Hepatocyte (in vitro differentiated cells): ENCODE results near the gene NCMAP. TPM values are rescaled to one million over a fixed set of nuclear protein-coding genes. Genes with fewer than 3 reads are reported as not detected.

Experiments
- DNase-seq: peaks from one replicate; pipeline ENCODE4 v3.0.0-alpha.2; 2016; ENCODE audit warnings: low spot score
- H2AFZ ChIP-seq: fragments of 200-600 bp; sonication (generic); 2 replicates; pipeline ENCODE4 v1.6.0; 2016; ENCODE audit warnings: antibody characterized with exemption, mild to moderate bottlenecking
- H3K27ac ChIP-seq: fragments of 200-600 bp; sonication (generic); 2 replicates; pipeline ENCODE4 v1.5.1; 2016; ENCODE audit warnings: mild to moderate bottlenecking
- H3K27me3 ChIP-seq: fragments of 200-600 bp; sonication (generic); 2 replicates; pipeline ENCODE4 v1.6.1; 2016
- H3K36me3 ChIP-seq: fragments of 200-600 bp; sonication (generic); replicated peaks from 2 replicates; pipeline ENCODE4 v1.5.1; 2016; ENCODE audit warnings: low read depth; ENCODE audit not compliant: insufficient read depth
- H3K4me1 ChIP-seq: fragments of 200-600 bp; sonication (generic); 2 replicates; pipeline ENCODE4 v1.5.1; 2016; ENCODE audit warnings: mild to moderate bottlenecking, moderate library complexity; ENCODE audit not compliant: insufficient read depth
- H3K4me2 ChIP-seq: fragments of 200-600 bp; sonication (generic); 2 replicates; pipeline ENCODE4 v1.6.0; 2016
- H3K4me3 ChIP-seq: fragments of 200-600 bp; sonication (generic); 2 replicates; pipeline ENCODE4 v1.5.1; 2016; ENCODE audit warnings: mild to moderate bottlenecking
- H3K79me2 ChIP-seq: fragments of 200-600 bp; sonication (generic); 2 replicates; pipeline ENCODE4 v1.6.0; 2017; ENCODE audit warnings: mild to moderate bottlenecking
- H3K9me2 ChIP-seq: fragments of 200-600 bp; sonication (generic); replicated peaks from 2 replicates; pipeline ENCODE4 v1.6.0; 2017; ENCODE audit warnings: mild to moderate bottlenecking; ENCODE audit not compliant: insufficient read depth
- H3K9me3 ChIP-seq: fragments of 200-600 bp; sonication (generic); 2 replicates; pipeline ENCODE4 v1.5.1; 2016; ENCODE audit warnings: low read depth, mild to moderate bottlenecking
- H4K20me1 ChIP-seq: fragments of 200-600 bp; sonication (generic); 2 replicates; pipeline ENCODE4 v1.6.0; 2016; ENCODE audit warnings: mild to moderate bottlenecking; ENCODE audit not compliant: insufficient read depth, poor library complexity, severe bottlenecking
- EZH2 ChIP-seq: fragments of 200-600 bp; sonication (generic); IDR thresholded peaks from 2 replicates; pipeline ENCODE4 v1.6.1; 2016; ENCODE audit warnings: antibody characterized with exemption, mild to moderate bottlenecking, borderline replicate concordance
- EZH2phosphoT487 ChIP-seq: fragments of 200-600 bp; sonication (generic); IDR thresholded peaks from one replicate; pipeline ENCODE4 v1.6.1; 2018; ENCODE audit warnings: antibody characterized with exemption, mild to moderate bottlenecking, low read depth, moderate library complexity; ENCODE audit not compliant: unreplicated experiment, severe bottlenecking
- WGBS: methylation state at CpG from one replicate; pipeline ENCODE4 v1.1.6; 2016; ENCODE audit warnings: low lambda C conversion rate; ENCODE audit errors: missing lambda C conversion rate; 5-methylcytosine and 5-hydroxymethylcytosine counted together
- polyA plus RNA-seq: library from polyadenylated mRNA; unstranded; fragments of >200 nt; fragmentation: Nextera tagmentation; extraction: Ambion mirVana; gene quantifications from 2 replicates; pipeline ENCODE4 v1.2.1, GENCODE V29; 2016
- total RNA-seq: library from RNA; depleted of rRNA; stranded (reverse); fragments of >200 nt; gene quantifications from 2 replicates; pipeline ENCODE4 v1.2.3, GENCODE V29; 2014
- TF ChIP-seq, protein P1 (sequence below): fragments of 200-600 bp; sonication (generic); IDR thresholded peaks from 2 replicates; pipeline ENCODE4 v1.5.1; 2016; ENCODE audit warnings: antibody characterized with exemption, mild to moderate bottlenecking; ENCODE audit not compliant: poor library complexity

Gene NCMAP, protein sequence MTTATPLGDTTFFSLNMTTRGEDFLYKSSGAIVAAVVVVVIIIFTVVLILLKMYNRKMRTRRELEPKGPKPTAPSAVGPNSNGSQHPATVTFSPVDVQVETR
- total RNA-seq (6.3 and 8.1 TPM in 2 replicates), polyA plus RNA-seq (2.7 and 3.5 TPM in 2 replicates)

DNA sequence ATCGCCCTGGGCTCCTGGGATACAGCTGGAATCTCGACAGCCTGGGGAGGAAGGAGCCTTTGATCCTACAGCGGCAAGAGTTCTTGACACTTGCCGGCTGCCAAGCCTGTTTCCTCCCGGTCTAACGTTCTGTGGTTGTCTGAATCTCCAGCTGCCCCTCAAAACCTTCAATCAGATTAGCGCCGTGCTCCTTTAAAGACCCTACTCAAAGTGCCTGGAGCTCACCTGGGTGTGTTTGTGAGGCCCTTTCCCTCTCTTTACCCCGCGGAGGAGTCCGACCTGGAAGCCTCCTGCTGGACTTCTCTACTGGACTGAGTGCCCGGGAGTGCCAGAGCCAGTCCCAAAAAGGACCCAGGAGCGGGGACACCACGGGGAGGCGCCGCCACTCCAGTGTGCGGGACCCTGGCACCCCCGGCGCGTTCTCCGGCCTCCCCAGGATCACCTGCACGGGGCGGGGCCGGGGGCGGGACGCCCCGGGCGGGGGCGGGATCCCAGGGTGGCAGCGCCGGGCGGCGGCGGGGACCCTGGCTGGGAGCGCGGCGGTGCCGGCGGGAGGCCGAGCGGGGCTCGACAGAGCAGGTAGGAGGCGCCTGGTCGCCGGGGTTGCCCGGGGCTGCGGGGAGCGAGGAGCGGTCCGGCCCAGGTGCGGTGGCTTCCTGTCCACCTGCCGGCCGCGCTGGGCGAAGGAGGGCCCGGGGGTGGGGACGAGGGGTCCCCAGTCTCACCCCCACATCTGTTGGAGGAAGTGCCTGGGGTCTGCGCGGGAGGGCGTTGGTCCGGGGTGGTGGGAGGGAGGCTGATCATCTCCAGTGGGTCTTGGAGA, at the start of gene NCMAP:
NCMAP (plus strand) TSS at position 497 of the 823 bp plus-strand sequence. CDS start 39,344 bp downstream, outside the sequence.
- Histone ChIP-seq H3K4me2 (peak within 1 kb of the TSS; percentile 93), H4K20me1 (no peaks in the 10 kb centered on the region), H2AFZ (peak within 1 kb of the TSS; percentile 59), H3K79me2 (no peaks in the 10 kb centered on the region), H3K27me3 (peaks cover 6% of the 10 kb centered on the region), H3K4me3 (peak within 1 kb of the TSS; percentile 16), H3K9me2 (no peaks in the 10 kb centered on the region), H3K4me1 (peaks cover 23% of the 10 kb centered on the region), H3K27ac (peak within 1 kb of the TSS; percentile 67), H3K9me3 (no peaks in the 10 kb centered on the region), H3K36me3 (no peaks in the 10 kb centered on the region)
- peak; percentile 83 for DNase-seq
- 5% methylated on average over 26 of the region's 61 CpGs for whole genome bisulfite sequencing
- TF ChIP-seq, protein P1, sequence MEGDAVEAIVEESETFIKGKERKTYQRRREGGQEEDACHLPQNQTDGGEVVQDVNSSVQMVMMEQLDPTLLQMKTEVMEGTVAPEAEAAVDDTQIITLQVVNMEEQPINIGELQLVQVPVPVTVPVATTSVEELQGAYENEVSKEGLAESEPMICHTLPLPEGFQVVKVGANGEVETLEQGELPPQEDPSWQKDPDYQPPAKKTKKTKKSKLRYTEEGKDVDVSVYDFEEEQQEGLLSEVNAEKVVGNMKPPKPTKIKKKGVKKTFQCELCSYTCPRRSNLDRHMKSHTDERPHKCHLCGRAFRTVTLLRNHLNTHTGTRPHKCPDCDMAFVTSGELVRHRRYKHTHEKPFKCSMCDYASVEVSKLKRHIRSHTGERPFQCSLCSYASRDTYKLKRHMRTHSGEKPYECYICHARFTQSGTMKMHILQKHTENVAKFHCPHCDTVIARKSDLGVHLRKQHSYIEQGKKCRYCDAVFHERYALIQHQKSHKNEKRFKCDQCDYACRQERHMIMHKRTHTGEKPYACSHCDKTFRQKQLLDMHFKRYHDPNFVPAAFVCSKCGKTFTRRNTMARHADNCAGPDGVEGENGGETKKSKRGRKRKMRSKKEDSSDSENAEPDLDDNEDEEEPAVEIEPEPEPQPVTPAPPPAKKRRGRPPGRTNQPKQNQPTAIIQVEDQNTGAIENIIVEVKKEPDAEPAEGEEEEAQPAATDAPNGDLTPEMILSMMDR: peak; percentile 36
- TF ChIP-seq EZH2phosphoT487 (no peak), EZH2 (peak; percentile 12)

DNA sequence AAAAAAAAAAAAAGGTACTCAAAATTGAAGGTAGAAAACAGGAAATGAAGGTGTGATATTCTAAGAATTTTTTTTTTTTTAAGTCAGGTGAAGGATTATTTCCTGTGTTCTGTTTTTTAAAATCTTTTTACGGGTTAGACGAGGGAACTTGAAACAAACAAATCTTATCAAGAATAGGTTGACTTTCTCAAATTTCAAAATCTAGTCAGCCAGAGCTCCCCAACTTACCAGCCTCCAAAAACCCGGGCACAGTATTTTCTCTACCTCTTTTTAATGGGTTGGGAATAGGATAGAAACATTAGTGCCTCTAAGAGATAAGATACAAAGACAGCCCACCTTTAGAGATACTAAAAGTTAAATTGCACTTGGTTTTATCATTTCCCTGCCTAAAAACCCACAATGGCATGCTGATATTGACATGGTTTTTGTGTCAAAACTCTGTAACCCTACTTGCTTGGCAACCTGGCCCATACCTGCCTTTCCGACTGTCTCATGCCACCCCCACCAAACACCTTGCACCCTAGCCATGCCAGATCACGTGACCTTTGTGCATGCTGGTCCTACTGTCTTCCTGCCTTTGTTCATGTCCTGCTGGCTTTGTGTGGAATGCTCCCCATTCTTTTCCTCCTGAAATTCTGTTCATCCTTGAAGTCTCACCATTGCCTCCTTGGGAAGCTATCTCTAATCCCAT, 49.1 kb upstream of the NCMAP start:
- no peak overlapping the region for H3K4me3 ChIP-seq
- TF ChIP-seq, protein P1: no peak
- TF ChIP-seq EZH2phosphoT487: no peak
- TF ChIP-seq EZH2: no peak
- WGBS: 58% methylated on average over 5 of the region's 5 CpGs
- H2AFZ ChIP-seq: no peak overlapping the region
- no peaks in the 10 kb centered on the region for H3K4me1 ChIP-seq
- no peak overlapping the region for H3K27ac ChIP-seq
- DNase-seq: no peak
- no peaks in the 10 kb centered on the region for H4K20me1 ChIP-seq
- H3K9me2 ChIP-seq: no peaks in the 10 kb centered on the region
- H3K36me3 ChIP-seq: no peaks in the 10 kb centered on the region
- no peaks in the 10 kb centered on the region for H3K9me3 ChIP-seq
- H3K4me2 ChIP-seq: no peak overlapping the region
- H3K79me2 ChIP-seq: peaks cover 30% of the 10 kb centered on the region
- no peaks in the 10 kb centered on the region for H3K27me3 ChIP-seq

DNA sequence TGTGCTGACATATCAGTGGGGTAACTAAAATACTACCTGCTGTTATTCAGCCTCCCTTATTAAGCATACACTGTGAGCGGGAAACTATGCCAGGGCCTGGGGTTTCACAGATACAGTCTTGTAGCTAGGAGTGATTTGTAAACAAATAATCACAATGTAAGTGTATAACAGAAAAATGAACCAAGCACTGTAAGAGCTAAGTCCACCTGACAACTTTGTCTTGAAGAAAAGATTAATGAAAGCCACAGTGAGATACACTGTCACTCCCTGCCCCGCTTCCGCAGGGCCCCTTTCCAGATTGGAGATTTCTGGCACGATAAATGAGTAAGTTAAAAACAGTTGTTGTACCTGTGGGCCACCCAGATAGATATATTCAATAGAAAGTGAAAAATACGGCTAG, 48.5 kb upstream of the NCMAP start:
- no peak overlapping the region for H3K4me3 ChIP-seq
- peaks cover 30% of the 10 kb centered on the region for H3K79me2 ChIP-seq
- 96% methylated on average over 5 of the region's 5 CpGs for WGBS

More for the DNA sequence above, 48.5 kb upstream of the NCMAP start:
- no peak overlapping the region for H3K27ac ChIP-seq
- no peaks in the 10 kb centered on the region for H3K4me1 ChIP-seq
- H3K27me3 ChIP-seq: no peaks in the 10 kb centered on the region
- H3K4me2 ChIP-seq: no peak overlapping the region
- H3K36me3 ChIP-seq: no peaks in the 10 kb centered on the region
- DNase-seq: no peak
- no peaks in the 10 kb centered on the region for H3K9me3 ChIP-seq
- TF ChIP-seq EZH2: no peak
- TF ChIP-seq, protein P1: no peak
- TF ChIP-seq EZH2phosphoT487: no peak
- no peaks in the 10 kb centered on the region for H3K9me2 ChIP-seq
- H4K20me1 ChIP-seq: no peaks in the 10 kb centered on the region
- no peak overlapping the region for H2AFZ ChIP-seq
